KOPT-K1 (cell line): ENCODE results near the gene ANO4.

Experiments
- H3K27ac ChIP-seq: fragments of 200-600 bp; sonication (generic); 2 replicates; pipeline ENCODE4 v1.5.1; 2016; ENCODE audit warnings: antibody characterized with exemption, mild to moderate bottlenecking, low read depth, low read length; ENCODE audit not compliant: poor library complexity, severe bottlenecking
- H3K36me3 ChIP-seq: fragments of 200-600 bp; sonication (generic); 2 replicates; pipeline ENCODE4 v1.5.1; 2017; ENCODE audit warnings: antibody characterized with exemption, mild to moderate bottlenecking, low read length, moderate library complexity; ENCODE audit not compliant: insufficient read depth
- H3K9me3 ChIP-seq: fragments of 200-600 bp; sonication (generic); 2 replicates; pipeline ENCODE4 v1.5.1; 2017; ENCODE audit warnings: antibody characterized with exemption, low read length, mild to moderate bottlenecking; ENCODE audit not compliant: insufficient read depth, poor library complexity, severe bottlenecking

The ANO4 gene

DNA sequence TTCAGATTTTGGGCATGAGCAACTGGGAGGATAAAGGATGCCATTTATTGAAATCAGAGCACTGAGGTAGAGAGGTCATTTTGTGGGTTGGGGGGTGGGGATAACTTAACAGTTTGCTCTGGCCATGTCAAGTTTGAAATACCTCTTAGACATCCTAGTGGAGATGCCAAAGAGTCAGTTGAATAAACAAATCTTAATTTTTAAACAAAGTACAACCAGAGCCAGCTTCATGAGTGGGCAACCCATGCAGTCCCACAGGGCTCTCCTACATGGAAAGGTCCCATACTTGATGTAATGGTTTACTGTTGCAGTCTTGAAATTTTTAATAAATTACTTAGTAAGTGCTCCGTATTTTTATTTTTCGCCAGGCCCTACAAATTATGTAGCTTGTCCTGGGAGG lies 81.2 kb downstream of the ANO4 start:
- H3K27ac ChIP-seq = no peak overlapping the region
- no peaks in the 10 kb centered on the region for H3K36me3 ChIP-seq

DNA sequence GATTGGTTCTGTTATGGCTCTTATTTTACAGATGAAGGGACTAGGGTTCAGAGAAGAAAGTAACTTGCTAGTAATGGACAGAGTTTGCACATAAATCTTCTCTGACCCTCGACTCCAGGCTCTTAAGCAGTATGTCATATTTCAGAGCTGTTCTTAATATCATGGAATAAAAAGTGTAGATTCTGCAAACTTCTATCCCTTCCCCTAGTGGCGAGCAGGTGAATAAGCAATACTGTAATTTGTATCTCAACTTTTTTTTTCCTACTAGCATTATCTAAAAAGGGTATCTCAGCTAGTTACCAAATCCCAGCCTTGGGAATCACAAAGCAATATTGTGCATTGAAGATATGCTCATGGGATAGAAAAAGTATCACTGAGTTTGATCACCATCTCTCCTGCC lies 83.2 kb downstream of the ANO4 start:
- Histone ChIP-seq H3K9me3 (no peaks in the 10 kb centered on the region), H3K27ac (no peak overlapping the region), H3K36me3 (no peaks in the 10 kb centered on the region)

More for the DNA sequence above, 81.2 kb downstream of the ANO4 start:
- no peaks in the 10 kb centered on the region for H3K9me3 ChIP-seq

DNA sequence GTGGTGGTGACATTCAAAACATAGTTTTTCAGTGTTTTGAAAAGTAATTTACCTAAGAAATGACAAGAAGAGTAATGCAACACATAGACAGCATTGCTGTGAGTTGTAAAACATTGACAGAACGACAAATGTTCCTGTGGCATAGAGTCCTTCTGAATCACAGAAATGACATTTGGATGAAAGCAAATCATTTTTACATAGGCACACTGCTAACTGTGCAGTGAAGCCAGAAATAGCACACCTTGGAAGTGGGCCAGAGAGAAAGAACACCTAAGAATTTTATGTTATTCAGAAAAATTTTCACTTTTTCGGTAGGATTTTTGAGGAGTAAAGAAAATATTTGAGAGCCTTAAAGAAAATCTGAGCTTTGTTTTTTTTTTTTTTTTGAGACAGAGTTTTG lies 100.6 kb downstream of the ANO4 start:
- Histone ChIP-seq H3K36me3 (no peaks in the 10 kb centered on the region), H3K27ac (no peak overlapping the region), H3K9me3 (no peaks in the 10 kb centered on the region)

DNA sequence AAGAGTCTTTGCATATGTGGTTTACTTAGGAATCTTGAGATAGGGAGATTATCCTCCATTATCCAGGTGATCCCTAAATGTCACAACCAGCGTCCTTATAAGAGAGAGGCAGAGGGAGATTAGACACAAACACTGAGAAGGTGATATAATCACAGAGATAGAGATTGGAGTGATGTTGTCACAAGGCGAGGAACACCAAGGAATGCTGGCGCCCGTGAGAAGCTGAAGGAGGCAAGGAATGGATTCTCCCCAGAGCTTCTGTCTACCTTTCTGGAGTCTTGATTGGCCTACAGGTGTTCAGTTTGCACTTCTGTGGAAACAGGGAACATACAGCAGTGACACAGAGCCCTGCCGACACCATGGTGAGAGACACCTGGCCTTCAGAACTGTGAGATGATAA lies 101.6 kb downstream of the ANO4 start:
- Histone ChIP-seq H3K9me3 (no peaks in the 10 kb centered on the region), H3K36me3 (no peaks in the 10 kb centered on the region), H3K27ac (no peak overlapping the region)

DNA sequence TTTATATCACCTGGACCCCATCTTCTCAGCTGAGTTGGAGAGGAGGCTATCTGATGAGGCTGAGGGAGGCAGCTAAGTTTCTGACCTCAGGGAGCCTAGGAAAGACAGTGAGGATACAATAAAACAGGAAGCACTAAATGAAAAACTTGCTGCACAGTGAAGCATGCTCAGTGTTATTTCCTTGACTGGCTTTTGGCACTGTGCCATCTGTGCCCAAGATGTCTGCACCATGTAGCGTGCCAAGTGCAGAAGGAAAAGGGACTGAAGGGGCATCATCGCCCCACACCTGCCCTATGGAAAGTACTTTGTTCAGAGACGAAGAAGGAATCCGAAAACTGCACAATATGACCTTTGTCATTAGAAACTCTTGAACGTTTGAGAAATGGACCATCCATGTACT lies 102.7 kb downstream of the ANO4 start:
- Histone ChIP-seq H3K36me3 (no peaks in the 10 kb centered on the region), H3K9me3 (no peaks in the 10 kb centered on the region), H3K27ac (no peak overlapping the region)

DNA sequence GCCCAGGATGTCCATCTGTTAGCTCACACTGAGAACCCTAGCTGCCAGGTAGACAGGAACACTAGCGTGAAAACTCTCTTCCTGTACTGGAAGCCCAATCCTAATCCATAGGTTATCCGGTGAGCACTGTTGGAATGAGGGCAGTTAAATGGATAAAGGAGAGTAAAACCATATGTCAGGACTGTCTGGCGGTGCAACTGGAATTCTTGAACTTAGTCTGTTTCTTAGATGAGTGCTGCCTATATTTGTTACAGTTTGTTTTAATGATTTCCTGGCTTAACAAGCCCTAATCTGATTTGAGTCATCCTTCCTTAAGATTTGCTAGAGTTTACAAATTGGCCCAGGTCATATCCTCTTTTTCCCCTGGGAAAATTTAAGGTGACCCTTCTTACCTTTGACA lies 104.7 kb downstream of the ANO4 start:
- H3K36me3 ChIP-seq = no peaks in the 10 kb centered on the region
- H3K27ac ChIP-seq = no peak overlapping the region
- no peaks in the 10 kb centered on the region for H3K9me3 ChIP-seq

DNA sequence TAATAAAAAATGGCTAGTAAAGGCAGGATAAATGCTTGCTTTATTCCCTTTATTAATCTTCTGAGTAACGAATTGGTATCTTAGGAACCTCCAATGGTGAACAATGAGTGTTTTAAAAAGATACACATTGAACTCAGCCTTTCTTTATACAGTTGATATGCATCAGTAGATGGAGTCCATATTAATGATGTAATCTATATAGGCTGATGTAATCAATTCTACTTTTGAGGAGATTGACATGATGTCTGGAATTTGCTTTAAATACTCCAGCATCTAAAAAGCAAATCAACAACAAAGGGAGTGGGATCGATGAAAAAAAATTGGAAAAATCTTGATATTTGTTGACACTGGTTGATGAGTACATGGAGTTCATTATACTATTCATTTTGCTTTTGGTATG lies 106.2 kb downstream of the ANO4 start:
- no peak overlapping the region for H3K27ac ChIP-seq
- no peaks in the 10 kb centered on the region for H3K9me3 ChIP-seq
- H3K36me3 ChIP-seq = no peaks in the 10 kb centered on the region

DNA sequence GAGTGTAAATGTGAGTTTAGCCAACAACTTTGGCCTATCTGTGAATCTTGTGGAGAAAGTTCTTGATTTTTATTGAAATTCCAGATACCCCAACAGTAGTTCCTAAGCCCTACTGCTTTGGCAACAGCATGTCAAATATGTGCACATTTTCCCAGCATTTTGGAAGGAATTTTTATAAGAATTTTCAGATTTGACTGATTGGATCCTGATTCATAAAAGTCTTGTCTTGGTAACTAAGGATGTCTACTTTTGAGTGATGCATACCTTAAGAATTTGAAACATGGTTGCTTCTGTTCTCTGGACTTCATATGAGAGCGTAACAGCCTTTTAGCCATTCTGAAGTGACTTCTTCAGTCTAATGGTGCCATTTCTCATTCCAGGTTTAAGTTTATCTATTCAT lies 106.7 kb downstream of the ANO4 start:
- H3K36me3 ChIP-seq = no peaks in the 10 kb centered on the region
- no peaks in the 10 kb centered on the region for H3K9me3 ChIP-seq
- no peak overlapping the region for H3K27ac ChIP-seq

DNA sequence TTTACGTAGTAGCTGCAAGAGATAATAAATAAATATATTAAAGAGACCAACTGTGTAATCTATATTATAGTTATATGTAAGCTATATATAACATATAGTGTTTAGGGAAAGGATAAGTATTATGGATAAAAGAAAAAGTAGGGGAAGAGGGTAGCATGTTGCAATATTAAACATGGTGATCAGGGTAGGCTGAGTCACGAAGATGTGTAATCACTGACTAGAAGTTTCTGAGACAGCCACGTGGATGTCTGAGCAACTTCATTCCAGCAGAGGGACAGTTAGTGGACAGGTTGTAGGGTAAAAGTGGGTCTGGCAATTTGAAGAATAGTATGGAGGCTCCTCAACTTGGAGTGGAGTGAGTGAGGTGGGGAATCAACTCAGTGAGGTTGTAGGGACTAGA lies 109.7 kb downstream of the ANO4 start:
- no peaks in the 10 kb centered on the region for H3K9me3 ChIP-seq

DNA sequence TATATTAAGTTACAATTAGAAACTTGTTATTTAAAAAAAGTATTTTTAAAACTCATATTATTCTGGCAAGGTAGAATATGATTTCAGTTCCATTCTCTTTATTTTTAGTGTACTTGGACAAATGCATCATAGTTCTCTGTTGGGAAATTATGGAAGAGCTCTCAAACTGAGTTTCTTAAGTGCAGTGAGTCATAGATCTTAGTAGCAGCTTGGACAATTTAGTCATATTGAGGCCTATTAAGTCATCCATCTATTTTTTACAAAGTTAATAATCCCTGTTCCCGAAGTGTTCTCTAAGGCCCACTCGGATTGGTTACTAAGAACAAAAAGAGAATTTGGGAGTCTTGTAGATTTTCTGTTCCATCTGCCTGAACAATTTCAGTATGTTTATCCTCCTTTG lies 113.9 kb downstream of the ANO4 start:
- H3K27ac ChIP-seq = no peak overlapping the region
- no peaks in the 10 kb centered on the region for H3K36me3 ChIP-seq
- no peaks in the 10 kb centered on the region for H3K9me3 ChIP-seq

More for the DNA sequence above, 109.7 kb downstream of the ANO4 start:
- no peaks in the 10 kb centered on the region for H3K36me3 ChIP-seq
- H3K27ac ChIP-seq = no peak overlapping the region

DNA sequence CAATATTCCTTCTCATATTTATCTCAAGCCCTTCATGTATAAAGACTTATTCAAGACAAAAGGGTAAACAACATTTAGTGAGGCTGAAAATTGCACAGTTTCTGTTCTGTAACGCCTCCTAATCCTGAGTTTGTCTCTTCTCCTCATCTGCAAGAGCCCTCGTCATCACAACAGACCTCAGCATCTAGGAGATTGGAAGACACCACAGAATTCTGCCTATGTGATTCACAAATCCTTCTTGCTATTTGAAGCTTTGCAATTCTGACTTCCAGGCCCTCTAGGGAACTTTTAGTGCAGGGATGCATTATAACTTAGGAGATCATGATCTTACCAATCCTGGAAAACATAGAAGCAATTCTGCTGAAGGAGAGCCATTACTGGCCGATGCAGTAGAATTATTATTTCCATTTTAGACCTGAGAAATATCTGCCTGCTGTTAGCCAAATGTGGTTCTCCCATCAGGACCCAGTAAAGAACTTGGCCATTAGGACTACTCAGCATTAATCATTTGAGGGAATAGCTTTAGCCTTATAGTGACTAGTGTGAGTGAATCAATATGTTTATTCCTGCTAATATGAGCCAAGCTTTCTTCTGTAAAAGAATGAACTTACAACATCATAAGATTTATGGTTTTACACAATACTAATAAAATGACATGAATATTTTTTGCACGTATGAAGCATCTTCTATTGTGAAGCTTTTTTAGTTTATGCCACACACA lies 119.5 kb downstream of the ANO4 start:
- H3K27ac ChIP-seq = no peak overlapping the region
- no peaks in the 10 kb centered on the region for H3K9me3 ChIP-seq
- no peaks in the 10 kb centered on the region for H3K36me3 ChIP-seq

DNA sequence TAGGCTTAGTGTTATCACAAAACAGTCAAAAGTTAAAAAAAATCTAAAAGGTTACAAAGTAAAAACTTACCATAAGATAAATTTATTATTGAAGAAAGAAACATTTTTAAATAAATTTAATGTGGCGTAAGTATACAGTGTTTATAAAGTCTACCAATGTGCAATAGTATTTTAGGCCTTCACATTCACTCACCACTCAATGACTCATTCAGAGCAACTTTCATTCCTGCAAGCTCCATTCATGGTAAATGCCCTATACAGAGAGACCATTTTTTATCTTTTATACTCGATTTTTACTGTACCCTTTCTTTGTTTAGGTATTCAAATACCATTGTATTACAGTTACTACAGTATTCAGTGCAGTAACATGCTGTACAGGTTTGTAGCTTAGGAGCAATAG lies 124.5 kb downstream of the ANO4 start:
- no peaks in the 10 kb centered on the region for H3K9me3 ChIP-seq

DNA sequence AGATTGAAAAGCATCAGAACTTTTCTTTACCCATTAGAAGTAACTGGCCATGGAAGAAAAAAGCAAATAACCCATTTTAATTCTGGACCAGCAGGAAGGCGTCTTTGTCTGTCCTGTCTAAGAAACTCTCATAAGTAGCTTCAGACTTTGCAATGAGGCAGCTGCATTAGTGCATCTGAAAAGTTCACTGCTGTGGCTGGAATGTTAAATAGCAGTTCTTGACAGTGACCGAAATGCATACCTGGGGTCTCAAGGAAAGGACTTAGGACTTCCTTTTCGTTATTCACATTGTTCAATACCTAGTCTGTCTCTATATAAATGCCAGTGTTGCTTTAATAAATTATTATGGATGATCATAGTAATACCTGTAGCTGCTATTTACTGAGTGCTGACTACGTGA lies 125.9 kb downstream of the ANO4 start:
- no peaks in the 10 kb centered on the region for H3K9me3 ChIP-seq
- no peak overlapping the region for H3K27ac ChIP-seq
- no peaks in the 10 kb centered on the region for H3K36me3 ChIP-seq

More for the DNA sequence above, 124.5 kb downstream of the ANO4 start:
- Histone ChIP-seq H3K36me3 (no peaks in the 10 kb centered on the region), H3K27ac (no peak overlapping the region)

DNA sequence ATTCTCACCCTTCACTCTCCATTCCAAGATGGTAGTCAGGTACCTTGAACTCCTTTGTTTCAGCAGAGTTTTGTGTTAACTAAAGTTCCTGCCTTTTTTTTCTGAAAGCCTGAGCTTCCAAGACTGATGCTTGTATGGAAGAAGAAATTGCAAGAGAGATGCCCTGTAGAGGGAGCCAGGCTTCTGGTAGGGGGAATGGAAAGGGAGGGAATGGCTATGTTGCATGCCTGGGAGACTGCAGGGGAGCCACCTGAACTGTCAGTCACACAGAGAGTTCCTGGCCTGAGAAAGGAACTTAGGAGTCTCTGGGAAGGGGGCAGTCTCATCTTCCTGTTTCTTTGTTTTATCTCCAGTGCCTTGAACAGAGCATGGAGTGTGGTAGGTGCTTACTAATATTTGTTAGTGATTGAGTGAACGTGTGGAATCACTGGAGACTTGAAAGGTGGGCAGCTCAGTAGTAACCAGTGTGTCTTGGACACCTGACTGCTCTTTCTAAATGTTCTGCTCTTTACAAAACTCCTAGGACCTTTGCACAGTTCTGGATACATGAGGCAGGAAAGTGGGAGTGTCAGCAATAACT lies 132.2 kb downstream of the ANO4 start:
- Histone ChIP-seq H3K27ac (no peak overlapping the region), H3K36me3 (no peaks in the 10 kb centered on the region)

DNA sequence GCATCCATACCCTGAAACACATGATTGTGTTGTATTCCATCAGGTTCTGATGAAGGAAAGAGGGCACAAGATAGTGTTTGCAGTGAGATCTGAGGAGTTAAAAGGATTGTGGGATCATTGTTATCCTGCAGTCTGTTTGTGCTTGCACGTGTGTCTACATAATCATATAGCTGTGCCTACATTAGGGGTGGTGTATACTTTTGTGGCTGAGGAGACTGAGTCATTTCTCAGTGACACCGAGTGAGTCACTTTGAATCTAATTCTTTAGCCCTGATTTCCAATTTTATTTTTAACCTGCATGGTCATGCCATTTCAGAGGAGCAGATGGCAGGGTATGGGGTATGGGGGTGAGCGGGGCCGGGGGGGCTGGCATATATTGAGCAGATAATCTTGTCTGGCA lies 133.2 kb downstream of the ANO4 start:
- H3K36me3 ChIP-seq = no peaks in the 10 kb centered on the region
- H3K9me3 ChIP-seq = no peaks in the 10 kb centered on the region
- H3K27ac ChIP-seq = no peak overlapping the region

More for the DNA sequence above, 132.2 kb downstream of the ANO4 start:
- no peaks in the 10 kb centered on the region for H3K9me3 ChIP-seq

DNA sequence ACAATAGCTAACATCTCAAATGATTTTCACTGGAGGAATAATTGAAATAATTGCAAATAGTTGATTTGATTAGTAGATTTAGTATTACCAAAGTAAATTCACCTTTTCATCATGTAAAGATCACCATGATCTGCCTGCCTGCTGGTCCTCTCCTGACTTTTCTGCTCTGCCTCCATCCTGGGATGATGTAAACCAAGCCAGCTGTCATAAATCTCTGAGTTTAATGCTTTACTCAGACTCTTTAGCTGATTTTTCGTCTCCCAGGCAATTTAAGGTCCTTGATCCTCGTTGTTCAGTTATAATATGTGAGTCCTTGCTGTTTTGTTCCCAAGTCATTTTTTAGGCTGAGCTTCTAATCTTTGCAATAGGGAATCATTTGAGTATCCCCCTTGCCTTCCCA lies 138.0 kb downstream of the ANO4 start:
- H3K36me3 ChIP-seq = no peaks in the 10 kb centered on the region
- H3K27ac ChIP-seq = no peak overlapping the region
- no peaks in the 10 kb centered on the region for H3K9me3 ChIP-seq
